Kidney (tissue), 14 donors: ENCODE measurements around the gene LEMD2. TPM values are rescaled to one million over a fixed set of nuclear protein-coding genes. Genes with fewer than 3 reads are reported as not detected.

Experiments
- DNase-seq, 5 donors: peaks; one replicate each; pipeline ENCODE4 v3.0.0-alpha.2; 2013 to 2020
- FAIRE-seq: peaks from 2 replicates; lab custom pipeline; 2012; peaks lifted over from hg19 to GRCh38; lab: Jason Lieb, UNC
- H3K27ac ChIP-seq, 2 donors: one replicate each; pipeline ENCODE4 v1.7.0; 2013; ENCODE audit warnings: low read depth in 2 of 2, low read length in 2 of 2, inconsistent platforms in 1 of 2
- H3K27me3 ChIP-seq: one replicate; pipeline ENCODE4 v1.7.1; 2013; ENCODE audit warnings: low read length, inconsistent platforms; ENCODE audit not compliant: control insufficient read depth, insufficient read depth
- H3K36me3 ChIP-seq, 3 donors: one replicate each; pipeline versions ENCODE4 v1.7.0 to v1.7.1; 2013; ENCODE audit warnings: low read length in 3 of 3, control low read depth in 1 of 3, inconsistent platforms in 1 of 3; ENCODE audit not compliant: insufficient read depth in 3 of 3, control insufficient read depth in 2 of 3
- H3K4me1 ChIP-seq, 3 donors: one replicate each; pipeline versions ENCODE4 v1.7.0 to v1.7.1; 2013; ENCODE audit warnings: low read length in 3 of 3, inconsistent platforms in 1 of 3, low read depth in 1 of 3; ENCODE audit not compliant: control insufficient read depth in 2 of 3, insufficient read depth in 2 of 3
- H3K4me3 ChIP-seq, 3 donors: one replicate each; pipeline versions ENCODE4 v1.7.0 to v1.8.1; 2013; ENCODE audit warnings: low read length in 3 of 3, control low read depth in 1 of 3, inconsistent platforms in 1 of 3
- H3K9ac ChIP-seq, 3 donors: one replicate each; pipeline versions ENCODE4 v1.7.0 to v1.7.1; 2013; ENCODE audit warnings: low read length in 3 of 3, control low read depth in 1 of 3, inconsistent platforms in 1 of 3
- H3K9me3 ChIP-seq, 3 donors: one replicate each; pipeline versions ENCODE4 v1.7.0 to v1.7.1; 2013; ENCODE audit warnings: low read length in 3 of 3, control low read depth in 1 of 3, inconsistent platforms in 1 of 3; ENCODE audit not compliant: control insufficient read depth in 2 of 3, insufficient read depth in 1 of 3
- intact Hi-C: fragments of 100-400 bp; cut with DNase I; formaldehyde crosslinking; loops from one replicate; pipeline ENCODE4 v1.11.1; 2022
- polyA plus RNA-seq: library from polyadenylated mRNA; stranded (reverse); fragments of 350-450 nt; fragmentation: Illumina TruSeq; extraction: RNeasy Lipid Tissue Mini Kit (QIAGEN cat#74804); gene quantifications from one replicate; pipeline ENCODE4 v1.2.3, GENCODE V29; 2014; ENCODE audit warnings: low read depth, low replicate concordance; ENCODE audit not compliant: insufficient read depth
- total RNA-seq: library from RNA; stranded (reverse); fragmentation: NEBNext Ultra II Directional; extraction: Animal tissue kit (Norgen Biotek cat#: 25700); gene quantifications from one replicate; pipeline ENCODE4 v1.2.1, GENCODE V29; 2021
- TF ChIP-seq, protein P1 (sequence below): IDR thresholded peaks from 3 replicates; pipeline ENCODE4 v1.5.1; 2012; ENCODE audit warnings: mild to moderate bottlenecking, moderate library complexity, borderline replicate concordance; ENCODE audit not compliant: insufficient read depth; ENCODE audit errors: extremely low read depth
- donor health status: control.
- donor health status: control.
- donor health status: control.
- donor health status: control.
- donor health status: control.
- donor health status: DM: yes; HTN: yes; CAD: no.
- donor health status: Normal renal cell carcinoma (clear cell type).

Gene LEMD2
- total and polyA plus RNA-seq, 2 donors from 2014 or later: 36.4 to 57.1 TPM

DNA sequence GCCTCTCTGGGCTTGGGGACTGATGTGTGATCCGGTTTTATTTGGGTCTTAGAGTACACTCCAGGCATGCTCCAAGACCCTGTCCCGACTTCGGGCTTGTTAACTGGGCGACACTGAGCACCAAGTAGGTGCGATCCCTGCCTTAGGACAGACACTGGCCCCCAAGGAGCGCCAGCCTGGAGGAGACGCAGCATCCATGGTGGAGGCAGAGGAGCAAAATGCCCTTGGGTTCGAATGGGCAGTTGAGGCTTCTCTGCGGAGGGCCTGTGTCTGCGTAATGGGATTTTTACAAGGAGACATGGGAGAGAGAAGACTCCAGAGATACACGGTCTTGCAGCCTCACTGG is 593 bp upstream of the LEMD2 start:
- Histone ChIP-seq H3K9ac (no peak overlapping the region), H3K27ac (no peak overlapping the region), H3K9me3 (no peaks in the 10 kb centered on the region), H3K27me3 (no peaks in the 10 kb centered on the region), H3K4me3 (peak overlapping the region; percentile 40 to 68 (median 47)), H3K4me1 (peaks cover 7 to 24% (median 16%) of the 10 kb centered on the region in 3 donors), H3K36me3 (peaks cover 0 to 7% (median 3%) of the 10 kb centered on the region in 3 donors)
- DNase-seq (peak in 2 of 5 donors; percentile 61 to 66), FAIRE-seq (no peak)
- TF ChIP-seq, protein P1, sequence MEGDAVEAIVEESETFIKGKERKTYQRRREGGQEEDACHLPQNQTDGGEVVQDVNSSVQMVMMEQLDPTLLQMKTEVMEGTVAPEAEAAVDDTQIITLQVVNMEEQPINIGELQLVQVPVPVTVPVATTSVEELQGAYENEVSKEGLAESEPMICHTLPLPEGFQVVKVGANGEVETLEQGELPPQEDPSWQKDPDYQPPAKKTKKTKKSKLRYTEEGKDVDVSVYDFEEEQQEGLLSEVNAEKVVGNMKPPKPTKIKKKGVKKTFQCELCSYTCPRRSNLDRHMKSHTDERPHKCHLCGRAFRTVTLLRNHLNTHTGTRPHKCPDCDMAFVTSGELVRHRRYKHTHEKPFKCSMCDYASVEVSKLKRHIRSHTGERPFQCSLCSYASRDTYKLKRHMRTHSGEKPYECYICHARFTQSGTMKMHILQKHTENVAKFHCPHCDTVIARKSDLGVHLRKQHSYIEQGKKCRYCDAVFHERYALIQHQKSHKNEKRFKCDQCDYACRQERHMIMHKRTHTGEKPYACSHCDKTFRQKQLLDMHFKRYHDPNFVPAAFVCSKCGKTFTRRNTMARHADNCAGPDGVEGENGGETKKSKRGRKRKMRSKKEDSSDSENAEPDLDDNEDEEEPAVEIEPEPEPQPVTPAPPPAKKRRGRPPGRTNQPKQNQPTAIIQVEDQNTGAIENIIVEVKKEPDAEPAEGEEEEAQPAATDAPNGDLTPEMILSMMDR: no peak
- intact Hi-C loops: no loop called here

DNA sequence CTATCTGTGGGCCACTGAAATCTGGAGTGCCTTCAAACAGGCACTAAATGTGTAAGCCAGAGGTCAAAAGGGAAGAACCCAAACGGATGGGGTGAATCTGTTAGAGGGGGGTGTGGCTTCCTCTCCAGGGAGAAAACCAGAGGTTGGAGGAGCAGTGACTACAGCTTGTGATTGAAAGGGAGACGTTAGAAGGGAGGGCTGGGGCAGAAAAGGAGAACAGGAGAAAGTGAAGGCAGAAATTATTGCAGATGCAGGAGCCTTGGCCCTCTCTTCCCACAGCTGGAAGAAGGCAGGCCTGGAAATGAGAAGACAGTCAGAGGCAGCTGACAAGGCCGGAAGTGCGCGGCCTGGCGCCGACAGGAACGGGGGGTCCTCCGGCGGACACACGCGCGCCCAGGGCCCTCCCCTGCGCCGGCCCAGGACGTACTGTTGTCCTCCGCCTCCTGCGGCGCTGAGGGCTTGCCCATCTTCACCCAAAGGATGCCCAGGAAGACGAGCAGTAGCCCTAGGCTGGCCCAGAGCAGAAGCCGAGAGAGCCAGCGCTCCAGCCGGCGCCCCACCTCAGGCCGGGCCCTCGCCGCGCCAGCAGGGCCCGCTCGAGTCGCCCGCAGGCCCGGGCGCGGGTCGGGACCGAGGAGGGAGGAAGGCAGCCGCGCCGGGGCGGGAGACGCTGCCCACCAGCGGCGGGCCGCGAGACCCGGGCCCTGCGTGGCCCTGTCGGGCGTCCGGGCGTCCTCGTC is 806 bp downstream of the LEMD2 start:
- Histone ChIP-seq H3K9ac (peak overlapping the region; percentile 76 to 79 (median 78)), H3K9me3 (no peaks in the 10 kb centered on the region), H3K36me3 (peaks cover 6 to 17% (median 8%) of the 10 kb centered on the region in 3 donors), H3K4me1 (peaks cover 7 to 24% (median 16%) of the 10 kb centered on the region in 3 donors), H3K4me3 (peak overlapping the region; percentile 67 to 78 (median 68)), H3K27me3 (no peaks in the 10 kb centered on the region), H3K27ac (peak overlapping the region; percentile 92 to 97)
- TF ChIP-seq, protein P1: no peak
- no peak for FAIRE-seq
- peak; percentile 59 to 94 (median 80) for DNase-seq
- intact Hi-C loops: no loop called here

DNA sequence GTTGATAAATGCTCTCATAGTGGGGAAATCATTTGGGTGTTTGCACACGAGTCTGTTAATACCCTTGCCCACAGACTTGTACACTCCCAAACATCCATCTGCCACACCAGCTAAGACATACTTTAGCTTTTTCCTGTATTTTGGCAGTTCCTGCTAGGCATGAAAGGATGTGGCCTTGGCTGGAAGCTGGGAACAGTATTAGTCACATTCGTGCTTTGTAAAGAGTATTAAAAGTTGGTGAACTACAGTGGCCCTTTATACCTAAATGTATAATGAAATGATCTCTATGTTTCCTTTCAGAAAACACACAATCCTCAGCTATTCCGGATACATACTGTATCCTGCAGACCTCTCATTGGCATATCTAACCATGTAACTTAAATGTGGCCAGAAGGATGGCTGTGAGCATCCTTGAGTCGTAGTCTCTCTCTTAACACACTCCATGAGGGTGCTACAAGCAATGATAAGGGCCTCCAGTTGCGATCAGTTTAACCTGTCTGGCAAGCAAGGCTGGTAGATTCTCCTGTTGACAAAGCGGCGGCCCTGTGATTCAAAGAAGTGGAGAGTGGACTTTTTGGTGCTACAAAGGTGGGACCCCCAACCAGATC is 1.5 kb downstream of the LEMD2 start:
- intact Hi-C loops: no loop called here
- FAIRE-seq: no peak
- Histone ChIP-seq H3K9me3 (no peaks in the 10 kb centered on the region), H3K36me3 (peaks cover 7 to 23% (median 13%) of the 10 kb centered on the region in 3 donors), H3K4me1 (peaks cover 7 to 24% (median 16%) of the 10 kb centered on the region in 3 donors), H3K27ac (peak overlapping the region; percentile 92 to 97), H3K27me3 (no peaks in the 10 kb centered on the region), H3K4me3 (peak overlapping the region; percentile 67 to 78 (median 68)), H3K9ac (peak overlapping the region; percentile 27 to 79 (median 52))
- no peak for DNase-seq
- TF ChIP-seq, protein P1: no peak
